ENCODE results near the gene CUL3.
A peak's percentile ranks its signal among the peaks of the same experiment; 100 is the strongest.
"Not testable (repeated sequence)": the region's sequence is repeated elsewhere in the genome, so short reads cannot be mapped to it uniquely, and the experiment has no call there.

Gene CUL3

DNA sequence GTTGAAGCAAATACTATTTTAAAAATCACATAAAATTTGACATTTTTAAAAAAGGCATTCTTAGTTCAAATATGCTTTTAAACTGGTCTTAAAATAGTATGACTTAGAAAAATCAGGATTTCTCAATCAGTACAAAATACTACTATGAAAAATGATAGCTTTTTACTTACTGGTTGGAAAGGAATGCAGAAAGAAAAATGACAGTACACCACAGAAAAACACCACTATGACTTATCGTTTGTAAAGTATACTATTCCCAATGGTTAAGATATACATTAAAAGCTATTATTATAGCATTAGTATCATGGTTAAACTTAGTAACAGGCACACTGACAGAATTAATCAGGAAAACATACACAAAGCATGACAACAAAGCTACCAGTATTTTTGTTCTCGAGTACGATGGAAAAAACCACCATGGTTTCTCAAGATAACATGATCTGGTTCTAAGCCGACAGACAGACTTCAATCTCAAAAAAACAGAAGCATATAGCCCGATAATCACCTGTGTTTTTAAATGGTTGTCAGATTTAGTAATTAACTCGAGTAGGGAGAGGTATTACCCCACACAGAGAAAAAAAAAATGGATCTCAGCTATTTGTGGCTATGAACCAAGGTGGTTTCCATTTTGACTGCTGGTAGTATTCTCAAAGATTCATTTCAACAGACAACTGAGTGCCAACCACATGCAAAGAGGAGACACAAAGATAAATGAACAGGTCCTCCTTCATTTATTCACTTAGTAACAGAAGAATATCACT lies 39.1 kb downstream of the CUL3 start:
- no peak for DNase-seq (ENCODE audit: low read depth in 2 of 3, low spot score in 1 of 3)

DNA sequence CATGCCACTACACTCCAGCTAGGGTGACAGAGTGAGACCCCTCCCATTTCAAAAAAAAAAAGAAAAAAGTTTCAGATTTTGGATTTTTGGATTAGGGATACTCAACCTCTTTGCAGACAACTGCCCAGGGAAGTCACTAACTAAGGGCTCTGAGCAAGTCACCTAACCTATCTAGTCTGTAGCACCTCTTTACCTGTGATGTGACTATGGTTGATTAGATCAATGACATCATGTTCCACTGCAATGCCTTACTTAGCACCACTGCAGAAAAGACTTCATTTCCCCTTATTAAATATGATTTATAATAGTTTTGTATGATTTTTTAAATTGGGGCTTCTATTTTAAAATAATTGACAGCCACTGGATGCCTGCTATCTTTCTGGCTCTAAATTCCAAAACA lies 41.2 kb downstream of the CUL3 start:
- no peak for DNase-seq (ENCODE audit: low read depth in 2 of 3, low spot score in 1 of 3)

DNA sequence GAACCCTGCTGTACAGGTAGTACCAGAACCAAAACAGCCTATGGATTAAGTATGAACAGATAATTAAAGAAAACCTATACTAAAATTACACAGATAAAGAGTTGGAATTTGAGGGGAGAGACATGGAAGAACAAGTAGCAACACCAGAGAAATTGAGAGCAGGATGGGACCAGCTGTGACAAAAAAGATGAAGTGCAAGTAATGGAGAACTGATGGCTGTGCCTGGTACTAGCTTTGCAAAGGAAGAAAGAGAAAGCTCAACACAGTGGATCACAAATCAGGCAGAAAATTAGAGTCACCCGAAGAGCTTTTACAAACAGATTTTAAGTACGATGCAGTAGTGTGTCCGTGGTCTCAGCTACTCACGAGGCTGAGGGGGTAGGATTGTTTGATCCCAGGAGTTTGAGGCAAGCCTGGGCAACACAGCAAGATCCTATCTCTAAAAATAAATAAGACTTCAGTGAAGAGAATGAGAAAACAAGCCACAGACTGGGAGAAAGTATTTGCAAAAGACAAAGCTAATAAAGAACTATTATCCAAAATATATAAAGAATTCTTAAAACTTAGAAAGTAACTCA lies 46.5 kb downstream of the CUL3 start:
- DNase-seq (ENCODE audit: low read depth in 2 of 3, low spot score in 1 of 3), result no peak

DNA sequence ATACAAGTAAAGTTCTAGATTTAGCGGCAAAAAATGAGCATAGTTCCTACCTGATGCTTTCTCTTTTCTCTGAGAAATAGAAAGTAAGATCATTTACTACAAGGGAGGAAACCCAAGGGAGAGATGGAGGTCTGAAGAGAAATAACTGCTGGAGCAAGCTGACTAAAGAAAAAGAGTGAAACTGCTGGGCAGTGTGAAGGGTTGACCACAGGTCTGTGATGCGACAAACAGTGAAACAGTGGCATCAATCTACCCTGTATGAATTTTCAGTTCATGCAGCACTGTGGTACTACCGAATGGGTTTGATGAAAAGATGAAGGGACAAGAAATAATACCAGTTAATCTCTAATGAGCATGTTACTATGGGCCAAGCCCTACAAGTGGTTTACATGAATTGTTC lies 52.2 kb downstream of the CUL3 start:
- no peak for DNase-seq (ENCODE audit: low read depth in 2 of 3, low spot score in 1 of 3)

DNA sequence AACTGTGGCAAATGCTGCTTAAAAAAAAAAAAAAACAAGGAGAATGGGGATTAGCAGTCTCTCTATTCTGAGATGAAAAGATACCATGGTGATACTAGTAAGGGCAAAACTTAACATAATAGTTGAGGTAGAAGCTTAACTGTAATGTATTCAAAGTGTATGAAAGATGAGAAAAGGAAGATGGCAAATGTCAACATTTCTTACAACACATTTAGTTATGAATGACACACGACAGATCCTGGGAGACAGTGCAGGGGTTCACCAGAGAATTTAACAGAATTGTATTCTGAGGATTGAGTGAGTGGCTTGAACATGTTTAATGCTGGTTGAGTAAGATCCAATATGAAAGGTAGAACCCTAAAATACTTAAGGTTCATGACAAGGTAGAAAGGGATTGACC lies 52.7 kb downstream of the CUL3 start:
- no peak for DNase-seq (ENCODE audit: low read depth in 2 of 3, low spot score in 1 of 3)

DNA sequence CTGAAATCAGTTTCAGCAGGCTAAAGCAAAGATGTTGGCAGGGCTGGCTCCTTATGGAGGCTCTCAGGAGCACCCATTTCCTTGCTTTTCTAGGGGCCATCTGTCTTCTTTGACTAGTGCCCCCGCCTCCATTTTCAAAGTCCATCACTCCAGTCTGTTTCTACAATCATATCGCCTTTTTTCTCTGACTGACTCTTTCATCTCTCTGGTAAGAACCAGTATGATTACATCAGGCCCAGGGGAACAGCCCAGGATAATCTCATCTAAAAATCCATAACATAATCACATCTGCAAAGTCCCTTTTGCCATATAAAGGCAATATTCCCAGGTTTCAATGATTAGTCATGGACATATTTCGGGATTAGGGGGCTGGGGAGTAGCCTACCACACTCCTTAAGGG lies 57.0 kb downstream of the CUL3 start:
- DNase-seq (ENCODE audit: low read depth in 2 of 3, low spot score in 1 of 3), result no peak

DNA sequence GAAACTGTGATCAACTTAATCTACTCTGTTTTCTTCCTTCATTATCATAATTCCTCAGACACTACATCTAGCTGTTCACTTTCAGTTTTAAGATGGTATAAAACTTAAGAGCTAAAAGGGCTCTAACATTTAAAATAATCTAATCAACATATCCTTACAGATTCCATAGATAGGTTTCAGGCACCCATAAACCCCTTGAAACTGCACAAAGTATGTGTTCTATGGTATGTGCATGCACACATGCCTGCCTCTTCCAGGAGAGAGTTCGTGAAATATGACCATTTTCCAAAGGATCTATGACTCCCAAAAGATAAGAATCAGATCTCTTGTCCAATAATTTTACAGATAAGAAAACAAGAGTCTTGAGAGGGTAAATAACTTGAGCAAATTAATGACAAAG lies 59.4 kb downstream of the CUL3 start:
- DNase-seq (ENCODE audit: low read depth in 2 of 3, low spot score in 1 of 3), result no peak

DNA sequence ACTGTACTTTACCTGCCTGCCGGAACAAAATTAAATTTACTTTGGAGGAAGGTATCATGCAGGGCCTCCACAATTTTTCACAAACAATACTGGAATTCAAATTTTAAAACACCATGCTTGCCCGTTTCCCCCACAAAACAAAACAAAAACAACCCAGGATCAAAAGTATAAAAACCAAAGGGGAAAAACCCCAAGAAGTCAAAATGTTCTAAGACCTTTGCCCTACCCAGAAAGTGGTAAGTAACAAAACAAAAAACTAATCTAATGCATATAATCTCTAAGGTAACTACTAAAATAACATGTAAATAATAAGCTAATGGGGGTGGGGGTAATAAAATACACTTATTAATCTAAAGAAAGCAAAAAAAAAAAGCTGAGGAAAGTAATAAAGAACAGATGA lies 60.5 kb downstream of the CUL3 start:
- DNase-seq (ENCODE audit: low read depth in 2 of 3, low spot score in 1 of 3), result no peak

DNA sequence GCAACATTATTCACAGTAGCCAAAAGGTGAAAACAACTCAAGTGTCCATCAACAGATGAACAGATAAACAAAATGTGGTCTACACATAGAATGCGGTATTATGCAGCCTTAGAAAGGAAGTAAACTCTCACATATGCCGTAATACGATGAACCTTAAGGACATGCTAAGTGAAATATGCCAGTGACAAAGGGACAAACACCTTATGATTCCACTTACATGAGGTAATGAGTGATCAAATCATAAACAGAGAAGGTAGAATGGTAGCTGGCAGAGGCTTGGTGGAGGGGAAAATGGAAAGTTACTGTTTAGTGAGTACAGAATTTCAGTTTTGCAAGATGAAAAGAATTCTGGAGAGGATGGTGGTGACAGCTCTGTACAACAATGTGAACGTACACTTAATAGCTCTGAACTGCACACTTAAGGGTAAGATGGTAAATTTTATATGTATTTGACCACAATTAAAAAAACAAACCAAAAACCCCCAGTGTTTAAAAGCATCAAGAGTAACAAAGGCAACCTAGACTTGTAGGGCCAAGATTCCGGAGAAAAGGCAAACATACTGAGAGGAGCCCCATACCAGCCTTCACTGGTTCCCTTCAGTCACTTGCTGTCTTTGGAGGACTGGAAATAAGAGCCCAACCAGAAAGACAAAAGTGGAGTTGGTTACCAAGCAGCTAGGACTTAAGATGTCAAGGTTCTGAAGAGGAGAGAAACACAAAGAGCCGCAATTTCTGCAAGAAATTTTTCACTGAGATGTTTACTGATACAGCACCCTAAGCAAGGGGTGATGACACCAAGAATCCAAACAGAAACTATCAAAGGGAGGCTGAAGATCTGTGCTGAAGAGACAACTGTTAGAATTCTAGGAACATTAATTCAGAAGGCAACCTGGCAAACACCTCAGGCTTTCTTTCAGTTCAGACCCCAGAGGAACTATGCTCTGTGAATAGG lies 61.3 kb downstream of the CUL3 start:
- no peak for DNase-seq (ENCODE audit: low read depth in 2 of 3, low spot score in 1 of 3)

DNA sequence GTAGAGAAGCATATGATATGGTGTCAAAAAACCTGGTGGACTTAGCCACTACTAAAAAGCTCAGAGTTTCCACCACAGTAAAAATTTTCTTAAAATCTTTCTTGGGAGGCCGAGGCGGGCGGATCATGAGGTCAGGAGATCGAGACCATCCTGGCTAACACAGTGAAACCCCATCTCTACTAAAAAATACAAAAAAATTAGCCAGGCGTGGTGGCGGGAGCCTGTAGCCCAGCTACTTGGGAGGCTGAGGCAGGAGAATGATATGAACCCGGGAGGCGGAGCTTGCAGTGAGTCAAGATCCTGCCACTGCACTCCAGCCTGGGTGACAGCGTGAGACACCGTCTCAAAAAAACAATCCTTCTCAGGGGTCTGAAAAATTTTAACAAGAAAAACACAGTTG lies 62.7 kb downstream of the CUL3 start:
- DNase-seq (ENCODE audit: low read depth in 2 of 3, low spot score in 1 of 3), result not testable (repeated sequence)

DNA sequence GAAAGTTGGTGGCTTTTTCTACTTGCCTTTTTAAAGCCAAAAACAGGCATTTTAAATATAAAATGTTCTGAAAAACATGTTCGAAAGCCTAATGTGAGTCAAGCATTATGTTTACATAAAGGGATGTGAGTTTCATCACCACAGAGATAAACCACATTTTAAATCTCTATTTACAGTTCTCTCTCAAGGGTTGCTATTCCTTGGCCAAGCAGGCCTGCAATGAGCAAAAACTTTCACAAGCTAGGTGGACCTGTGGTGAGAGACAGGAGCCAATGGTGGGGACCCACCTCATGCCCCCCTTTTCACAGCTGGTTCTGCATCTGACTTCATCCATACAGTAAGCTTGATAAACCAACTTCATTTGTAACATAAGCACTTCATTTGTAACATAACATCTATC lies 65.1 kb downstream of the CUL3 start:
- peak in 2 of 3 donors; percentile 13 to 14 for DNase-seq (ENCODE audit: low read depth in 2 of 3, low spot score in 1 of 3)

DNA sequence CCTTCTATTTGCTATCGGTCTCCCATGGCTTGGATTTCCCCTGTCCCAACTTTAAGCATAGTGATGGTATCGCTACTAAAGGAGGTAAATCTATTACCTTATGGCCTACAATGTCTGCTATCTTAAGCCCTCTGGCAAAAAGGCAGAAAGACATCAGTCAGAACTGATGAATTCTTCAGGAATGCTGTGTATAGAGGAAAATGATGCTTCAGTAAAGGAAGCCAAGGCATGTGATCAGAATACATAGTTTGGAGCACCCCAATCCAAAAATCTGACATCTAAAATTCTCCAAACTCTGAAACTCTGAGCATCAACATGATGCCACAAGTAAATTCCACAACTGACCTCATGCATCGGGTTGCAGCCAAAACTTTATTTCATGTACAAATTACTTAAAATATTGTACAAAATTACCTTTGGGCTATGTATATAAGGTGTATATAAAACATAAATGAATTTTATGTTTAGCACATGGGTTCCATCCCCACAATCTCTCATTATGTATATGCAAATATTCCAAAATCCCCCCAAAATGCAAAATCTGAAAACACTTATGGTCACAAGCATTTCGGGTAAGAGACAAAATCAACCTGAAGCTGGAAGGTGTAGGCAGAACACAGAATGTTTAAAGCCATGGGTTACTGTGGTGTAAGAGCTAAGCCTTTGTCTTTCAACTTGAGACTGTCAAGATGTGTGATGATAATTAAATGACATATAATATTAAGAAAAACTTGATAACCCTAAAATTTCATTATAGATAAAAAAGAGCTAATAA lies 66.2 kb downstream of the CUL3 start:
- no peak for DNase-seq (ENCODE audit: low read depth in 2 of 3, low spot score in 1 of 3)

DNA sequence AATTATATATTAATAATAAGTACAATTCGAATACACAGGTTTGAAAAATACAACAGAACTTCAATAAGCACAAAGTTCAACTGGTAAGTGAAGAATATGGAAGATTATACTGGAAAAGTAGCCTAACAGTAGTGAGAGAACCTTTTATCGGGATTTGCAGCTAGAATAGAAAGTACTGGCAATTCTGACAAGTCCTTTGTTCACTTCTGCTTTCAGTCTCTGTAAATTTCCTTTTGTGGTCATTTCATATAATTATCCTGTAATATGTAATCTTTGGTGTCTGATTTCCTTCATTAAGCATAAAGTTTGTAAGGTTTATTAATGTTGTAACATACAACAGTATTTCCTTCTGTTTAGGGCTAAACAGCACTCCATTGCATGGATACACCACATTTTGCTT lies 67.2 kb downstream of the CUL3 start:
- no peak for DNase-seq (ENCODE audit: low read depth in 2 of 3, low spot score in 1 of 3)

DNA sequence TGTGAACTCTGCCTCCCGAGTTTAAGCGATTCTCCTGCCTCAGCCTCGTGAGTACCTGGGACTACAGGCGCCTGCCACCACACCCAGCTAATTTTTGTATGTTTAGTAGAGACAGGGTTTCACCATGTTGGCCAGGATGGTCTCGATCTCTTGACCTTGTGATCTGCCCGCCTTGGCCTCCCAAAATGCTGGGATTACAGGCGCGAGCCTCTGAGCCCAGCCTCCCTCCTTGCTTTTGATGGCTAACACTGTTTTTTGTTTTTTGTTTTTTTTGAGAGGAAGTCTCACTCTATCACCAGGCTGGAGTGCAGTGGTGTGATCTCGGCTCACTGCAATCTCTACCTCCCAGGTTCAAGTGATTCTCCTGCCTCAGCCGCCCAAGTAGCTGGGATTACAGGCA lies 68.8 kb downstream of the CUL3 start:
- not testable (repeated sequence) for DNase-seq (ENCODE audit: low read depth in 2 of 3, low spot score in 1 of 3)

DNA sequence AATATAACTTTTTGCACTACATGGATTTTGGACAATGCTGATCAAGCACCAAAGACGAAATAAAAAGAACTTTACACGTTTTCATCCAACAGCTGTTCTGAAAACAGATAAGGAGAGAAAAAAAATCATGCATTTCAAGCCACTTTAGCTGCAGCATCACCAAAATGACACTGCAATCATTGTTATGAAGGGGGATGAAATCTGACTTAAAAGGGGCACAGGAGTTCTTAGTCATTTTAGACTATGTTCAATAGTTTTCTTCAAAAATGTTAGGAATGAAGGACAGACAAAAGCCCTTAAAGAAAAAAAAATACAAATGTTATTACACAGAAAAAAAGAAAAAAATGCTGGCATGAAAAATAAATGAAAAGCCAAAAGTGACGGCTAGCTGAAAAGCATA lies 71.2 kb downstream of the CUL3 start:
- DNase-seq (ENCODE audit: low read depth in 2 of 3, low spot score in 1 of 3), result no peak

DNA sequence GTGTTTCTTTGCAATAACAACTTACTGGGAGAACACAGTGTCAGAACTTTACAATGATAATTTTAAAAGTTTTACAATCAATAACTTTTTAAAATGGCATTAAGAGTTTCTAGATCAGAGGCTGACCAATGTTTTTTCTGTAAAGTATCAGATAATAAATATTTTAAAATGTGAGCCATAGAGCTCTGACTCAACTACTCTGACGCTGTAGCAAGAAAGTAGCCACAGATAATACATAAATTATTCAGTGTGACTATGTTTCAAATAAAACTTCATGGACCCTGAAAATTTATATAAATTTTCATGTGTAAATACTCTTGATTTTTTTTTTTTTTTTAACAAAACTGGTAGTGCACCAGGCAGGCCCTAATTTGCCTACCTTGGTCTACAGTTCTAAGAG lies 77.4 kb downstream of the CUL3 start:
- no peak for DNase-seq (ENCODE audit: low read depth in 2 of 3, low spot score in 1 of 3)

DNA sequence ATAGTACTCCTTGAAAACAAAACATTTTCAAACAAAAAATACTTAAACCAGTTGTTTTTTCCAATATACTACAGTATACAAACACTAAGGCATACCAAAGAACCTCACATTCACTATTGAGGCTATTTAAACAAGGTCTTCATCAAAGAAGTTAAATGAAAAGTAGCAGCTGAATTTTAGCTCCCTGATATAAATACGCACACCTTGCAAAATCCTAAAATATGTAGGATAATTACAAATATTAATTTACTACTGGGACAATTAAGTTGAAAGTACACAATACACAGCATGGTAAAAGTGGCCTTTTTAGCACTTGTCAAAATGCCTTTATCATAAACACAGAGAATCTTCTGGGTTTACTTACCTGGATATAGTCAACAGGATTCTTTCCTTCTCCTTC lies 78.7 kb downstream of the CUL3 start:
- DNase-seq (ENCODE audit: low read depth in 2 of 3, low spot score in 1 of 3), result no peak

DNA sequence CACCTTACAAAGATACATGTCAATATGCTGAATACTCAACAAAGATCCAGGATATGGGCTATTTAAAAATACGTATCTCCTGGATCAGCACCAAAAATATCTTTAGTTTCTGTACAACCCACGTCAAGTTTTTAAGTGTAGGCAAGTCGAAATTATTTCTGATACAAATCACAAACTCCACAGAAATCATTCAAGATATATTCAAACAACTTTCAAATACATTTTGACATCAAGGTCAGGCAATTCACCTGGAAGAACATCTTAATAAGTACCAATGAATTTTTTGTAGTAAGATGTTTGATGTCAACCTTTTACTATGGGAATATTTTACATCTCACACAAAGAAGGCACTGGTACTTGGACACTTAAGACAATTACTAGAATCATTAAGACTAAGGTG lies 86.2 kb downstream of the CUL3 start:
- no peak for DNase-seq (ENCODE audit: low read depth in 2 of 3, low spot score in 1 of 3)

DNA sequence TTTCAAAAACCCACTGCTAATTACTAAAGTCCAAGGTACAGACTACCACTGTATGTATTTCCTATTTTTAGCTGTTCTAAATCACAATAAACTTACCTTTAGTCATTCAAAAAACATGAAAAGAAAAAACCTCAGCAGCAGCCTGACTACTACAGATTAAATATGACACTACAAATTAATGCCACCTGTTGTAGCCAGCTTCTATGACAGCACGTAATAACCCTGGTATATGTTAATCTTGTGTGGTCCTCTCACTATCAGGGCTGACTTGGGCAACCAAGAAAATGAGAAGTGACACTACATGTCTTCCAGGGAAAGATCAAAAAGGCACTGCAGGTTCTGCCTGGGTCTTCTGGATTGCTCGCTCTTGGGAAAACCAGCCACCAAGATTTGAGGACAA lies 92.6 kb downstream of the CUL3 start:
- no peak for DNase-seq (ENCODE audit: low read depth in 2 of 3, low spot score in 1 of 3)

DNA sequence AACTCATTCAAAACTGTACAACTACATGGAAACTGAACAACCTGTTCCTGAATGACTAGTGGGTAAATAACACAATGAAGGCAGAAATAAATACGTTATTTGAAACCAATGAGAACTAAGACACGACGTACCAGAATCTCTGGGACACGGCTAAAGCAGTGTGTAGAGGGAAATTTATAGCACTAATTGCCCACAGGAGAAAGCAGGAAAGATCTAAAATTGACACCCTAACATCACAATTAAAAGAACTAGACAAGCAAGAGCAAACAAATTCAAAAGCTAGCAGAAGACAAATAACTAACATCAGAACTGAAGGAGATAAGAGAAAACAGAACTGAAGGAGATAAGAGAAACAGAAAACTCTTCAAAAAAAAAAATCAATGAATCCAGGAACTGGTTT lies 97.2 kb downstream of the CUL3 start:
- not testable (repeated sequence) for DNase-seq (ENCODE audit: low read depth in 2 of 3, low spot score in 1 of 3)
